Smooth muscle cell (in vitro differentiated cells): ENCODE measurements around the gene FIGLA. TPM values are rescaled to one million over a fixed set of nuclear protein-coding genes. Genes with fewer than 3 reads are reported as not detected.

Experiments used
- DNase-seq: peaks from one replicate; lab custom pipeline; 2025; ENCODE audit not compliant: unreplicated experiment; lab: John Stamatoyannopoulos, UW
- H2AFZ ChIP-seq: fragments of 200-600 bp; sonication (generic); 2 replicates; pipeline ENCODE4 v1.6.0; 2016; ENCODE audit warnings: antibody characterized with exemption, low read depth, mild to moderate bottlenecking
- H3F3A ChIP-seq: fragments of 200-600 bp; sonication (generic); 2 replicates; pipeline ENCODE4 v1.6.0; 2017; ENCODE audit warnings: antibody characterized with exemption, low read depth
- H3K27ac ChIP-seq: fragments of 200-600 bp; sonication (generic); 2 replicates; pipeline ENCODE4 v1.5.1; 2016; ENCODE audit warnings: low read depth, mild to moderate bottlenecking
- H3K27me3 ChIP-seq: fragments of 200-600 bp; sonication (generic); 2 replicates; pipeline ENCODE4 v1.6.1; 2016; ENCODE audit warnings: low read depth, mild to moderate bottlenecking
- H3K36me3 ChIP-seq: fragments of 200-600 bp; sonication (generic); 2 replicates; pipeline ENCODE4 v1.5.1; 2016; ENCODE audit warnings: low read depth
- H3K4me1 ChIP-seq: fragments of 200-600 bp; sonication (generic); 2 replicates; pipeline ENCODE4 v1.5.1; 2016; ENCODE audit warnings: low read depth
- H3K4me2 ChIP-seq: fragments of 200-600 bp; sonication (generic); 2 replicates; pipeline ENCODE4 v1.6.0; 2016; ENCODE audit warnings: mild to moderate bottlenecking
- H3K4me3 ChIP-seq: fragments of 200-600 bp; sonication (generic); 2 replicates; pipeline ENCODE4 v1.5.1; 2016; ENCODE audit warnings: mild to moderate bottlenecking
- H3K79me2 ChIP-seq: fragments of 200-600 bp; sonication (generic); 2 replicates; pipeline ENCODE4 v1.6.0; 2016; ENCODE audit warnings: low read depth, mild to moderate bottlenecking
- H3K9ac ChIP-seq: fragments of 200-600 bp; sonication (generic); 2 replicates; pipeline ENCODE4 v1.6.0; 2016; ENCODE audit warnings: low read depth
- H3K9me3 ChIP-seq: fragments of 200-600 bp; sonication (generic); replicated peaks from 2 replicates; pipeline ENCODE4 v1.5.1; 2016; ENCODE audit warnings: low read depth
- H4K20me1 ChIP-seq: fragments of 200-600 bp; sonication (generic); 2 replicates; pipeline ENCODE4 v1.6.0; 2016; ENCODE audit warnings: low read depth
- WGBS: methylation state at CpG from one replicate; pipeline ENCODE4 v1.1.7; 2016; ENCODE audit warnings: low lambda C conversion rate; 5-methylcytosine and 5-hydroxymethylcytosine counted together
- polyA plus RNA-seq: library from polyadenylated mRNA; unstranded; fragments of >200 nt; fragmentation: Nextera tagmentation; extraction: Ambion mirVana; gene quantifications from 2 replicates; pipeline ENCODE4 v1.2.1, GENCODE V29; 2016
- small RNA-seq: library from RNA; depleted of rRNA; stranded (forward); fragments of <200 nt; gene quantifications from one replicate; pipeline ENCODE3, GENCODE V24; 2014
- total RNA-seq: library from RNA; depleted of rRNA; stranded (reverse); fragments of >200 nt; gene quantifications from 2 replicates; pipeline ENCODE4 v1.2.3, GENCODE V29; 2014
- TF ChIP-seq, protein P1 (sequence below): fragments of 200-600 bp; sonication (generic); IDR thresholded peaks from 2 replicates; pipeline ENCODE4 v1.5.1; 2017; ENCODE audit warnings: borderline replicate concordance, mild to moderate bottlenecking, antibody characterized with exemption; ENCODE audit not compliant: insufficient read depth, poor library complexity, severe bottlenecking

The FIGLA gene
- total and polyA plus RNA-seq, 2 experiments from 2014 or later = not detected

DNA sequence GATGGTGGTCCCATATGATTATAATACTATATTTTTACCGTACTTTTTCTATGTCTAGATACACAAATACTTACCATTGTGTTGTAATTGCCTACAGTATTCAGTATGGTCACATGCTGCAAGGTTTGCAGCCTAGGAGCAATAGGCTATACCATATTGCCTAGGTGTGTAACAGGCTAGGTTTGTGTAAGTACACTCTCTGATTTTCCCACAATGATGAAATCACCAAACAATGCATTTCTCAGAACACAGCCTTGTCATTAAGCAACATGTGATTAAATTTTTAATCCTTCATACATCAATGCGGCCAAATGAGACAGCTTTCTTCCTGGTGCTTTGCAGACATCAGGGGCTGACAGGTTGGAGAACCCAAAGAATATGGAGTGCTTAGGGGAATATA lies 59.7 kb downstream of the FIGLA start:
- 76% methylated on average over 2 of the region's 2 CpGs for WGBS

DNA sequence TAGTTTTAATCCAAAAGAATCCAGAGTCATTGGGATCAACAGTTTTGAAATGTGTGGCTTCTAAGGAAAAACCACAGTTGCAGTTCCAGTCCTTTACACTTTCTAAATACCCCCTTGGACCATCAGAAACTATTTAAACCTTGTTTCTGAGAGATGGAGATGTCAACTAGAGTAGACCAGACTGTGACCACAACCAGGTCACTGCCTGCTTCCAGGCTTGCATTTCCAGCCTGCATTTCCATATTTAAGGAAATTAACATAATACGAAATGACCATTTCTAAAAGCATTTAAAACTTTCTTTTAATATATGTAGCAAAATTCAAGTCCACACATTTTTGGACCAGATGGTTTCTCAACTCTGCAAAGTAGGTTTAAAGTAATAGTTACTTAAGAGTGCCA lies 60.8 kb downstream of the FIGLA start:
- H3K4me3 ChIP-seq = no peak overlapping the region
- no peak overlapping the region for H3K9ac ChIP-seq
- no peaks in the 10 kb centered on the region for H3K79me2 ChIP-seq
- TF ChIP-seq, protein P1, sequence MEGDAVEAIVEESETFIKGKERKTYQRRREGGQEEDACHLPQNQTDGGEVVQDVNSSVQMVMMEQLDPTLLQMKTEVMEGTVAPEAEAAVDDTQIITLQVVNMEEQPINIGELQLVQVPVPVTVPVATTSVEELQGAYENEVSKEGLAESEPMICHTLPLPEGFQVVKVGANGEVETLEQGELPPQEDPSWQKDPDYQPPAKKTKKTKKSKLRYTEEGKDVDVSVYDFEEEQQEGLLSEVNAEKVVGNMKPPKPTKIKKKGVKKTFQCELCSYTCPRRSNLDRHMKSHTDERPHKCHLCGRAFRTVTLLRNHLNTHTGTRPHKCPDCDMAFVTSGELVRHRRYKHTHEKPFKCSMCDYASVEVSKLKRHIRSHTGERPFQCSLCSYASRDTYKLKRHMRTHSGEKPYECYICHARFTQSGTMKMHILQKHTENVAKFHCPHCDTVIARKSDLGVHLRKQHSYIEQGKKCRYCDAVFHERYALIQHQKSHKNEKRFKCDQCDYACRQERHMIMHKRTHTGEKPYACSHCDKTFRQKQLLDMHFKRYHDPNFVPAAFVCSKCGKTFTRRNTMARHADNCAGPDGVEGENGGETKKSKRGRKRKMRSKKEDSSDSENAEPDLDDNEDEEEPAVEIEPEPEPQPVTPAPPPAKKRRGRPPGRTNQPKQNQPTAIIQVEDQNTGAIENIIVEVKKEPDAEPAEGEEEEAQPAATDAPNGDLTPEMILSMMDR = no peak
- peaks cover 28% of the 10 kb centered on the region for H3K4me1 ChIP-seq
- no peak overlapping the region for H3K4me2 ChIP-seq
- WGBS = 84% methylated on average over 1 of the region's 1 CpG
- no peaks in the 10 kb centered on the region for H3F3A ChIP-seq
- no peaks in the 10 kb centered on the region for H3K36me3 ChIP-seq
- H4K20me1 ChIP-seq = no peaks in the 10 kb centered on the region
- DNase-seq = no peak
- no peak overlapping the region for H3K27ac ChIP-seq
- H3K9me3 ChIP-seq = no peaks in the 10 kb centered on the region
- H2AFZ ChIP-seq = no peak overlapping the region
- H3K27me3 ChIP-seq = no peaks in the 10 kb centered on the region

More for the DNA sequence above, 59.7 kb downstream of the FIGLA start:
- no peaks in the 10 kb centered on the region for H3K27me3 ChIP-seq
- H3K4me2 ChIP-seq = no peak overlapping the region
- H4K20me1 ChIP-seq = no peaks in the 10 kb centered on the region
- H3K36me3 ChIP-seq = no peaks in the 10 kb centered on the region
- no peak for DNase-seq
- no peaks in the 10 kb centered on the region for H3F3A ChIP-seq
- H3K4me3 ChIP-seq = no peak overlapping the region
- no peak overlapping the region for H2AFZ ChIP-seq
- no peak overlapping the region for H3K27ac ChIP-seq
- no peaks in the 10 kb centered on the region for H3K9me3 ChIP-seq
- H3K9ac ChIP-seq = no peak overlapping the region
- TF ChIP-seq, protein P1 = no peak
- H3K4me1 ChIP-seq = peaks cover 37% of the 10 kb centered on the region
- H3K79me2 ChIP-seq = no peaks in the 10 kb centered on the region

DNA sequence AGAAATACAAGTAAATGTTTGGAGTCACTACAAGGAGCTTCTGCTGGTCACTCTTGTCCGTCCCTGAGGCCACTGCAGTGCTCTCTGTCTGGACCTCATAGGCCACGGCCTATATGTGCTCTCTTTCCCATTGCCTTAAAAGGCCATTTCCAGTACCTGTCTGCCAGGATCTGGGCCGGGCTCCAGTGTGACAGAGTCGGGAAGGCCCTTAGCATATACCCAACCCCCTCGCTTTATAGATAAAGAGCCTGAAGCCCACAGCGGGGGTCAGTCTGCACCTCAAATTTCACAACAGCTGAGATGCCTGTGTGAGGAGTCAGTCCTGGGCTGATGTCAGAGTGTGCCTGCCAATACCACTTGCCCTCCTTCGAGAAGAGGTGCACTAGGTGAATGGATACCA lies 62.3 kb downstream of the FIGLA start:
- no peaks in the 10 kb centered on the region for H3K27me3 ChIP-seq
- no peak overlapping the region for H2AFZ ChIP-seq
- no peaks in the 10 kb centered on the region for H3K9me3 ChIP-seq
- 64% methylated on average over 7 of the region's 7 CpGs for WGBS
- peaks cover 13% of the 10 kb centered on the region for H3K4me1 ChIP-seq
- H3K4me3 ChIP-seq = no peak overlapping the region
- H4K20me1 ChIP-seq = no peaks in the 10 kb centered on the region
- no peak for DNase-seq
- no peaks in the 10 kb centered on the region for H3K36me3 ChIP-seq
- TF ChIP-seq, protein P1 = no peak
- H3K9ac ChIP-seq = no peak overlapping the region
- H3K27ac ChIP-seq = no peak overlapping the region
- no peaks in the 10 kb centered on the region for H3F3A ChIP-seq
- H3K4me2 ChIP-seq = no peak overlapping the region
- no peaks in the 10 kb centered on the region for H3K79me2 ChIP-seq

Small RNA genes within 50 kb of the gene (small RNA-seq; reads per million reads assigned to genes)
- not detected for gene HMGN2P21

Other genes with a start within 250 kb of the FIGLA start
- 2.4 and 3.6 TPM in 2 replicates for gene TGFA, start 236.8 kb downstream of the FIGLA start, total RNA-seq
- 0.21 TPM in 1 of 2 replicates, not detected in the other for gene TGFA, start 236.8 kb downstream of the FIGLA start, polyA plus RNA-seq
- gene ADD2, start 22.4 kb downstream of the FIGLA start, total RNA-seq = 3.0 and 7.1 TPM in 2 replicates
- 1.9 and 4.3 TPM in 2 replicates for gene ADD2, start 22.4 kb downstream of the FIGLA start, polyA plus RNA-seq
- not detected in 2 replicates for gene CLEC4F, start 30.0 kb upstream of the FIGLA start, total RNA-seq
- gene CLEC4F, start 30.0 kb upstream of the FIGLA start, polyA plus RNA-seq = not detected in 2 replicates
- gene CD207, start 45.2 kb upstream of the FIGLA start, total RNA-seq = not detected in 2 replicates
- not detected in 2 replicates for gene CD207, start 45.2 kb upstream of the FIGLA start, polyA plus RNA-seq
- gene VAX2, start 109.9 kb upstream of the FIGLA start, total RNA-seq = 0.81 and 1.3 TPM in 2 replicates
- gene VAX2, start 109.9 kb upstream of the FIGLA start, polyA plus RNA-seq = 1.9 and 3.3 TPM in 2 replicates
- not detected in 2 replicates for gene ATP6V1B1, start 145.3 kb upstream of the FIGLA start, total RNA-seq
- gene ATP6V1B1, start 145.3 kb upstream of the FIGLA start, polyA plus RNA-seq = 0.59 and 2.0 TPM in 2 replicates
- gene ANKRD53, start 188.0 kb upstream of the FIGLA start, total RNA-seq = 1.9 TPM in 1 of 2 replicates, not detected in the other
- gene ANKRD53, start 188.0 kb upstream of the FIGLA start, polyA plus RNA-seq = 1.3 and 1.7 TPM in 2 replicates
- gene TEX261, start 204.2 kb upstream of the FIGLA start, total RNA-seq = 35.2 and 43.5 TPM in 2 replicates
- gene TEX261, start 204.2 kb upstream of the FIGLA start, polyA plus RNA-seq = 28.7 and 29.3 TPM in 2 replicates